SK-N-MC (cell line): Measurements from ENCODE around the gene CPA5.

Source experiments
- EZH2 ChIP-seq: fragments of 200-600 bp; sonication (generic); IDR thresholded peaks from one replicate; pipeline ENCODE4 v1.6.1; 2017; ENCODE audit warnings: antibody characterized with exemption
- POLR2AphosphoS5 ChIP-seq: IDR thresholded peaks from 2 replicates; pipeline ENCODE4 v1.6.1; 2012; ENCODE audit warnings: mild to moderate bottlenecking, low read depth, low read length, borderline replicate concordance

DNA sequence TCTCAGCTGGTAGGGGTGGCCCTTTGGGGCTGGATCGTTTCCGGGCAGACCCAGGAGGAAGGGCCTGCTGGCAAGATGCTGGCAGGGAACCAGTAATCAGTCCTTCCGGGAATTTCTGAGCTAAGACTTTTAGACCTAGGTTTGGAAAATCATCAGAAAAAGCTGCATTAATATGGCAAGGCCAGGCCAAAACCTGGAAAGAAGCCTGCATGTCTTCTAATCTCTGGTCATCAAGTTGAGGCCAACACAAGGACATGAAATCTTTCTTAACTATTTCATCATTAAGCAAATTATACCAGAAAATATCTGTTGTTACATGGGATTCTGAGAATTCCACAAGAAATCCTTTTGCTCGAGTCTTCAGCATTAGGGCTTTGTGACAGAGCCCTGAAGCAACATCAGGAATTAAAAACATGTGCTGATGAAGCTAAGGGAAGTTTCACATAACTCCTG, 55.5 kb downstream of the CPA5 start:
- TF ChIP-seq POLR2AphosphoS5 (no peak), EZH2 (no peak)
